SK-N-SH (cell line): ENCODE results near the gene PCBP3.
"Not testable (repeated sequence)": the region's sequence is repeated elsewhere in the genome, so short reads cannot be mapped to it uniquely, and the experiment has no call there.

Experiments used
- CTCF ChIP-seq: fragments of 200-600 bp; sonication (generic); IDR thresholded peaks from 2 replicates; pipeline ENCODE4 v1.6.1; 2017; ENCODE audit warnings: antibody characterized with exemption, mild to moderate bottlenecking, moderate library complexity
- EP300 ChIP-seq, 2 experiments: IDR thresholded peaks; 2 replicates each; pipeline versions ENCODE4 v1.4.0 to v1.6.1; 2012; ENCODE audit warnings: borderline replicate concordance in 1 of 2, low read depth in 1 of 2, low read length in 1 of 2
- GATA2 ChIP-seq: sonication (generic); formaldehyde crosslinking; IDR thresholded peaks from 2 replicates; pipeline ENCODE4 v1.5.0; 2020; ENCODE audit warnings: mild to moderate bottlenecking, missing genetic modification reagents
- MAX ChIP-seq: IDR thresholded peaks from 2 replicates; pipeline ENCODE4 v1.4.0; 2012; ENCODE audit warnings: low read depth
- MXI1 ChIP-seq: IDR thresholded peaks from 2 replicates; pipeline ENCODE4 v1.6.1; 2012; ENCODE audit warnings: mild to moderate bottlenecking, low read depth, low read length, improper control_type of control experiment
- POLR2AphosphoS5 ChIP-seq: IDR thresholded peaks from 2 replicates; pipeline ENCODE4 v1.6.1; 2012; ENCODE audit warnings: low read depth, low read length
- RCOR1 ChIP-seq: fragments of 150-350 bp; IDR thresholded peaks from 2 replicates; pipeline ENCODE4 v1.6.1; 2017; ENCODE audit warnings: antibody characterized with exemption, low read length
- REST ChIP-seq: IDR thresholded peaks from 2 replicates; pipeline ENCODE4 v1.6.1; 2012; ENCODE audit warnings: mild to moderate bottlenecking, low read depth, low read length, moderate library complexity
- RFX5 ChIP-seq: IDR thresholded peaks from 2 replicates; pipeline ENCODE4 v1.6.1; 2012; ENCODE audit warnings: mild to moderate bottlenecking, improper control_type of control experiment, low read length
- SIN3A ChIP-seq: IDR thresholded peaks from 2 replicates; pipeline ENCODE4 v1.6.1; 2012; ENCODE audit warnings: low read depth, mild to moderate bottlenecking, low read length, moderate library complexity, borderline replicate concordance
- SMC3 ChIP-seq: IDR thresholded peaks from 2 replicates; pipeline ENCODE4 v1.6.1; 2012; ENCODE audit warnings: low read depth, low read length, improper control_type of control experiment
- TEAD4 ChIP-seq: IDR thresholded peaks from 2 replicates; pipeline ENCODE4 v1.4.0; 2012; ENCODE audit warnings: mild to moderate bottlenecking, borderline replicate concordance; ENCODE audit not compliant: insufficient read depth
- YY1 ChIP-seq: IDR thresholded peaks from 2 replicates; pipeline ENCODE4 v1.4.0; 2012; ENCODE audit warnings: low read depth, mild to moderate bottlenecking
- ZBTB33 ChIP-seq: IDR thresholded peaks from 2 replicates; pipeline ENCODE4 v1.4.0; 2012; ENCODE audit warnings: low read depth, borderline replicate concordance

- TF ChIP-seq CTCF; GATA2 (CRISPR knock-in tag); YY1; POLR2AphosphoS5; ZBTB33; TEAD4; RCOR1; MAX; REST; MXI1; SIN3A; EP300 (IDR thresholded peaks at IDR 0.05; ENCODE audit: borderline replicate concordance in 1 of 2, low read depth in 1 of 2, low read length in 1 of 2); RFX5; SMC3: not testable (repeated sequence)
Measured at GRCh38 chr21:45604681-45605080, 38.8 kb upstream of the PCBP3 start.
